ENCODE data around the gene RAMAC.

Gene RAMAC

DNA sequence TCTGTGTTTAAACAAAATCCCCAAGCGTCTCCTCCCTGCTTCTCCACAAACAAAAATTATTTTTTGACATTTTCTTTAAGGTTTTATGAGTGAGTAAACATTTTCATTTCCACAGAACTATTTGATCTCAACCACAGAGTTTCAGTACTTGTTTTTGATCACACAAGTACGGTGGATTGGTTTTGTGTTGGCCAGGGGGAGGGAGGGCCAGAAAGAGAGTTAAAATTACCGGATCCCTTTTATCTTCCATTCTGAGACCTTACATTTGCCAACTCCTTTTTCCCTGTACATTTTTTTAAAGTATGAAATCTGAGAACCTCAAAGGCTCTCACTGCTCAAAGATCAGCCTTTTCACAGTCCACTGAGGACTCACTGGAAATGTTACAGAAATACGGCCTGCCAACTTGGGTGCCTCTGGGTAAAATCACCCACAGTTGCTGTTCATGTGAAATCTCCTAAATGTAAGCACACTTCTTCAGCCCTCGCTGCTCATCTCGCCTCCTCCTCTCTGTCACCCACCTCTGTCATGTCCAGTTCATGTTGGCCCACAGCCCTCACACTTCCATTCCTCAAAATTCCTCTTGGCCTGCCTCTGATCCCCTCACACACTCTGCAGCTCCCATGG is 35.2 kb upstream of the RAMAC start:
- no peak overlapping the region for H3K27ac ChIP-seq (ENCODE audit: low read length)

DNA sequence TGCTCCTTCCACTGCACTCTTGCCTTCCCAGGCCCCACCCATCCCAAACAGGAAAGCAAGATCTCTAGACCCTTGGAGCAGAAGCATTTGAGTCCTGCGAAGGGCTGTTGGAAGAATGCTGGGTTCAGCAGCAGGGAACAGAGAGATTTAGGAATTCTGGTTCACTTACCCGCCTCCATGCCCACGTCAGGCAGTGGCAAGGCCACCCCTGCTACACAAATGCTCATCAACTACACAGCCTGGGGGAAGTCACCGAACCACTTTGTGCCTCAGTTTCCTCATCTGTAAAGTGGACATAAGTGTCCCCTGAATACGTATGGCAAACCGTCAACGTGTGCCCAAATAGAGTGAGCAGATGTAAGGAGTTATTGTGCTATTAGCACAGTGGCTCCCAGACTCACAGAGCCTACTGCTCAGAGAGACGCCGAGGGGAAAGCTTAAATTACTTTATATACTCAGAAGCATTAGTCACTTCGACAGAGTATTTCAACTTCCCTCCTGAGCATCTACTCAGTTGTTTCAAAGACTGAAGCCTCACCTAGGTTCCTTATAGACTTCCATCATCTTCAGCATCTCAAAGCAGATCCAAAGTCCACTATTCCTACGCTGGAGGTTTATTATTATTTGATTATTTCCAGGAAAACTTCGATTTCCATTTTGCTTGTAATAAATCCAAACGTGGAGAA is 34.4 kb upstream of the RAMAC start:
- Histone ChIP-seq H3K4me3 (ENCODE audit: low read length) (peak overlapping the region; percentile 68), H3K9me3 (ENCODE audit: control insufficient read depth, low read depth, low read length) (no peaks in the 10 kb centered on the region), H3K27me3 (ENCODE audit: control insufficient read depth, insufficient read depth, low read length) (peaks cover 28% of the 10 kb centered on the region), H3K36me3 (ENCODE audit: control insufficient read depth, low read depth, low read length) (no peaks in the 10 kb centered on the region), H3K9ac (ENCODE audit: low read length) (peak overlapping the region; percentile 39), H3K27ac (ENCODE audit: low read length) (no peak overlapping the region), H3K4me1 (ENCODE audit: control insufficient read depth, low read depth, low read length) (no peaks in the 10 kb centered on the region)

More for the DNA sequence above, 35.2 kb upstream of the RAMAC start:
- H3K27me3 ChIP-seq (ENCODE audit: control insufficient read depth, insufficient read depth, low read length), result peaks cover 28% of the 10 kb centered on the region
- no peaks in the 10 kb centered on the region for H3K4me1 ChIP-seq (ENCODE audit: control insufficient read depth, low read depth, low read length)
- no peak overlapping the region for H3K4me3 ChIP-seq (ENCODE audit: low read length)
- H3K9ac ChIP-seq (ENCODE audit: low read length), result no peak overlapping the region
- no peaks in the 10 kb centered on the region for H3K36me3 ChIP-seq (ENCODE audit: control insufficient read depth, low read depth, low read length)
- no peaks in the 10 kb centered on the region for H3K9me3 ChIP-seq (ENCODE audit: control insufficient read depth, low read depth, low read length)

DNA sequence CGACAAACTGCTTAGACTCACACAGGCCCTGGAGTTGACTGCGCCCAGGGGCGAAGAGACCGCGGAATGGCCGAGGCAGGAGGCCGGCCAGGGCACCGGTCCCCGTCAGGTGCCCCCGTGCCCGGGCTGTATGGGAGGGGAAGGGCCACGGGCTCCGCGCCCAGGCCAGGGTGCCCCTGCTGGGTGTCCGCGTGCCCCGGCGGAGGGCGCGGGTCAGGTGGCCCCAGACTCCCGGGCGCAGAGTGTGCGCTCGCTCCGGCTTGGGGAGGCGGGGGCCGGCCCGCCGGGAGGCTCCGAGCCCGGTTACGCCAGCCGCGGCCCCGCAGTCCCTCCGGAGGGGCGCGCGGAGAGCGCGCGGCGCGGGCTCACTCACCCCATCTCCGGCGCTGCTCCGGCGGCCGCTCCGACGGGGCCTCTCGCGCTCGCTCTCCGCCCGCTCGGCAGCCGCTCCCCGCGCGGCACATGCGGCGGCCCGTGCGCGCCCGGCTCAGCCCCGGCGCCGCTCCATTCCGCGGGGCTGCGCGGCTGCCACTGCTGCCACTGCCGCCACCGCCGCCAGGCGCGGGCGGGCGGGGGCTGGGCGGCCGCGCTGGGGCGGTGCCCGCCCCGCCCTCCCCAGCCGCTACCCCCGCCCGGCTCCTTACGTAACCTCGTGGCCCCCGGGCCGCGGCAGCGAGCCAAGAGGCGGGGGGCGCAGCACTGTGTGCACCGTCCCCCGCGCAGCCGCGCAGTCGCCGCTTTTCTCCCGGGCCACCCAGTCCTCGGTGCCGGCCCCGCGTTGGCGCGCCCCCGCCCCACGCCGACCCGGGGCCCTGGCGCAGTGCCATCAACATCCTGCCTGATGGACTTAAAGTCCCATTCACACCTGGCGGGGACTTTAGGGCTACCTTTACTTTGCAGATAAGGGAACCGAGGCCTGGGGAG is 33.6 kb upstream of the RAMAC start, which contains the start of gene HOMER2:
HOMER2 (minus strand) TSS at position 563 of the 924 bp plus-strand sequence; CDS start at position 378, 185 bp downstream.
- Histone ChIP-seq H3K4me1 (ENCODE audit: control insufficient read depth, low read depth, low read length) (no peaks in the 10 kb centered on the region), H3K9ac (ENCODE audit: low read length) (peak within 1 kb of the TSS; percentile 39), H3K4me3 (ENCODE audit: low read length) (peak within 1 kb of the TSS; percentile 68), H3K27me3 (ENCODE audit: control insufficient read depth, insufficient read depth, low read length) (peaks cover 28% of the 10 kb centered on the region), H3K36me3 (ENCODE audit: control insufficient read depth, low read depth, low read length) (no peaks in the 10 kb centered on the region), H3K27ac (ENCODE audit: low read length) (no peak within 1 kb of the TSS), H3K9me3 (ENCODE audit: control insufficient read depth, low read depth, low read length) (no peaks in the 10 kb centered on the region)

- Histone ChIP-seq H3K36me3 (ENCODE audit: control insufficient read depth, low read depth, low read length) (no peaks in the 10 kb centered on the region), H3K27me3 (ENCODE audit: control insufficient read depth, insufficient read depth, low read length) (no peaks in the 10 kb centered on the region), H3K9me3 (ENCODE audit: control insufficient read depth, low read depth, low read length) (no peaks in the 10 kb centered on the region), H3K4me3 (ENCODE audit: low read length) (no peak overlapping the region), H3K27ac (ENCODE audit: low read length) (no peak overlapping the region), H3K4me1 (ENCODE audit: control insufficient read depth, low read depth, low read length) (peaks cover 6% of the 10 kb centered on the region), H3K9ac (ENCODE audit: low read length) (no peak overlapping the region)
Measured at GRCh38 chr15:82958638-82959037, 27.4 kb upstream of the RAMAC start.

GRCh38 chr15:82959423-82959822 is 26.6 kb upstream of the RAMAC start:
- H3K9me3 ChIP-seq (ENCODE audit: control insufficient read depth, low read depth, low read length), result no peaks in the 10 kb centered on the region
- H3K4me1 ChIP-seq (ENCODE audit: control insufficient read depth, low read depth, low read length), result peaks cover 12% of the 10 kb centered on the region
- no peak overlapping the region for H3K9ac ChIP-seq (ENCODE audit: low read length)
- H3K36me3 ChIP-seq (ENCODE audit: control insufficient read depth, low read depth, low read length), result no peaks in the 10 kb centered on the region
- no peak overlapping the region for H3K27ac ChIP-seq (ENCODE audit: low read length)
- H3K4me3 ChIP-seq (ENCODE audit: low read length), result no peak overlapping the region
- H3K27me3 ChIP-seq (ENCODE audit: control insufficient read depth, insufficient read depth, low read length), result no peaks in the 10 kb centered on the region

DNA sequence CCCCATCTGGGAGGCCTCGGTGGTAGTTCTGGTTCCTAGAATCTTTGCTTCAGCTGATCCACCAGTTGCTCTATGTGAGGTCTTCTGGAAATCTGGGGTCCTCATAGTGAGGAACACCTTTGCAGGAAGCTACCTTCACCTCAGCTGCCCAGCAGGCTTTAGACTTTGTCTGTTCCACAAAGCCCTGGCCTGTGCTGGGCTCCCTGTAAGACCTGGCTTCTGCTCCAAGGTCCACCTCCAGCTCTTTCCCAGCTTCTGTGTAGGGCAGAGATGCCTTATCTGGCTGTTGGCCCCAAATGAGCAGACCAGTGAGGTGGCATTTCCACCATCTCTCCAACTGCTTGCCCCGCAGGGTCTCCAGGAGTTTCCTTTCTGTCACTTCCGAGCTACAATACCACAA is 25.2 kb upstream of the RAMAC start:
- H3K27me3 ChIP-seq (ENCODE audit: control insufficient read depth, insufficient read depth, low read length), result no peaks in the 10 kb centered on the region
- no peak overlapping the region for H3K4me3 ChIP-seq (ENCODE audit: low read length)
- H3K4me1 ChIP-seq (ENCODE audit: control insufficient read depth, low read depth, low read length), result peaks cover 12% of the 10 kb centered on the region

GRCh38 chr15:82963471-82964341 is 22.3 kb upstream of the RAMAC start:
- H3K9me3 ChIP-seq (ENCODE audit: control insufficient read depth, low read depth, low read length), result no peaks in the 10 kb centered on the region
- H3K27me3 ChIP-seq (ENCODE audit: control insufficient read depth, insufficient read depth, low read length), result no peaks in the 10 kb centered on the region
- peaks cover 12% of the 10 kb centered on the region for H3K4me1 ChIP-seq (ENCODE audit: control insufficient read depth, low read depth, low read length)
- no peak overlapping the region for H3K27ac ChIP-seq (ENCODE audit: low read length)
- no peaks in the 10 kb centered on the region for H3K36me3 ChIP-seq (ENCODE audit: control insufficient read depth, low read depth, low read length)
- H3K9ac ChIP-seq (ENCODE audit: low read length), result no peak overlapping the region
- H3K4me3 ChIP-seq (ENCODE audit: low read length), result peak overlapping the region; percentile 5

More for the DNA sequence above, 25.2 kb upstream of the RAMAC start:
- H3K36me3 ChIP-seq (ENCODE audit: control insufficient read depth, low read depth, low read length), result no peaks in the 10 kb centered on the region
- H3K9ac ChIP-seq (ENCODE audit: low read length), result no peak overlapping the region
- H3K9me3 ChIP-seq (ENCODE audit: control insufficient read depth, low read depth, low read length), result no peaks in the 10 kb centered on the region
- H3K27ac ChIP-seq (ENCODE audit: low read length), result no peak overlapping the region

DNA sequence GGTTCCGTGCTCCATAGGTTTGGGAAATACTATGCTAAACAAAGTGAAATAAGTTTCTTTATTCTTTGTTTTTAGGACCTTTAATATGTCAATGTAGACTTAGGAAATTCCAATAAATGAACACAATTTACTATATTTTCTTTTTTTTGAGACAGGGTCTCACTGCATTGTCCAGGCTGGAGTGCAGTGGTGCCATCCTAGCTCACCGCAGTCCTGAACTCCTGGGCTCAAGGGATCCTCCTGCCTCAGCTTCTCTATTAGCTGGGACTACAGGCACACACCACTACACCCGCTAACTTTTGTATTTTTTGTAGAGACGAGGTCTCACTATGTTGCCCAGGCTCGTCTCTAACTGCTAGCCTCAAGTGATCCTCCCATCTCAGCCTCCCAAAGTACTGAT is 21.1 kb upstream of the RAMAC start:
- Histone ChIP-seq H3K4me1 (ENCODE audit: control insufficient read depth, low read depth, low read length) (peaks cover 12% of the 10 kb centered on the region), H3K27ac (ENCODE audit: low read length) (no peak overlapping the region), H3K9ac (ENCODE audit: low read length) (no peak overlapping the region), H3K27me3 (ENCODE audit: control insufficient read depth, insufficient read depth, low read length) (no peaks in the 10 kb centered on the region), H3K9me3 (ENCODE audit: control insufficient read depth, low read depth, low read length) (no peaks in the 10 kb centered on the region), H3K4me3 (ENCODE audit: low read length) (no peak overlapping the region), H3K36me3 (ENCODE audit: control insufficient read depth, low read depth, low read length) (no peaks in the 10 kb centered on the region)

- Histone ChIP-seq H3K27me3 (ENCODE audit: control insufficient read depth, insufficient read depth, low read length) (no peaks in the 10 kb centered on the region), H3K36me3 (ENCODE audit: control insufficient read depth, low read depth, low read length) (no peaks in the 10 kb centered on the region), H3K4me1 (ENCODE audit: control insufficient read depth, low read depth, low read length) (peaks cover 12% of the 10 kb centered on the region), H3K4me3 (ENCODE audit: low read length) (no peak overlapping the region), H3K9ac (ENCODE audit: low read length) (no peak overlapping the region), H3K9me3 (ENCODE audit: control insufficient read depth, low read depth, low read length) (no peaks in the 10 kb centered on the region), H3K27ac (ENCODE audit: low read length) (no peak overlapping the region)
Measured at GRCh38 chr15:82966671-82967071, 19.3 kb upstream of the RAMAC start.

GRCh38 chr15:82968066-82968465 is 17.9 kb upstream of the RAMAC start:
- Histone ChIP-seq H3K4me1 (ENCODE audit: control insufficient read depth, low read depth, low read length) (peaks cover 12% of the 10 kb centered on the region), H3K9me3 (ENCODE audit: control insufficient read depth, low read depth, low read length) (no peaks in the 10 kb centered on the region), H3K4me3 (ENCODE audit: low read length) (no peak overlapping the region), H3K27ac (ENCODE audit: low read length) (no peak overlapping the region), H3K27me3 (ENCODE audit: control insufficient read depth, insufficient read depth, low read length) (no peaks in the 10 kb centered on the region), H3K36me3 (ENCODE audit: control insufficient read depth, low read depth, low read length) (no peaks in the 10 kb centered on the region), H3K9ac (ENCODE audit: low read length) (no peak overlapping the region)

- H3K4me1 ChIP-seq (ENCODE audit: control insufficient read depth, low read depth, low read length), result no peaks in the 10 kb centered on the region
- H3K4me3 ChIP-seq (ENCODE audit: low read length), result no peak overlapping the region
Measured at GRCh38 chr15:82969353-82969752, 16.7 kb upstream of the RAMAC start.

More at GRCh38 chr15:82969353-82969752, 16.7 kb upstream of the RAMAC start:
- no peaks in the 10 kb centered on the region for H3K27me3 ChIP-seq (ENCODE audit: control insufficient read depth, insufficient read depth, low read length)
- H3K27ac ChIP-seq (ENCODE audit: low read length), result no peak overlapping the region
- H3K36me3 ChIP-seq (ENCODE audit: control insufficient read depth, low read depth, low read length), result no peaks in the 10 kb centered on the region
- H3K9me3 ChIP-seq (ENCODE audit: control insufficient read depth, low read depth, low read length), result no peaks in the 10 kb centered on the region
- no peak overlapping the region for H3K9ac ChIP-seq (ENCODE audit: low read length)

Measured in iPS-18a (cell line).